ENCODE data around the gene NT5C2. TPM values are rescaled to one million over a fixed set of nuclear protein-coding genes. Genes with fewer than 3 reads are reported as not detected.

The NT5C2 gene
- total and polyA plus RNA-seq, 2 of the 8 experiments (the other 6 are each of a cell fraction or from before 2014, with no cell fraction given), result 35.2 to 106 TPM

DNA sequence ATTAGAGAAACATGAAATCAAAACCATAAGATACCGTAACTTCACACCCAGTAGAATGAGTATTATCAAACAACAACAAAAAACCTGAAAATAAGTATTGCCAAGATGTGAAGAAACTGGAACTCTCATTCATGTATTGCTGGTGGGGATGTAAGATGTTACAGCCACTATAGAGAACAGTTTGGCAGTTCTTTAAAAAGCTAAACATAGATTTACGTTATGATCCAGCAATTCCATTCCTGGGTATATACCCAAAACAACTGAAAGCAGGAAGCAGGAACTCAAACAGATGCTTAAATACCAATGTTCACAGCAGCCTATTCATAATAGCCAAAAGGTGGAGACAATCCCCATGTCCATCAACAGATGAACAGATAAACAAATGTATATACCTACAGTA, 72.5 kb downstream of the NT5C2 start (continued):
- TF ChIP-seq, protein P1, sequence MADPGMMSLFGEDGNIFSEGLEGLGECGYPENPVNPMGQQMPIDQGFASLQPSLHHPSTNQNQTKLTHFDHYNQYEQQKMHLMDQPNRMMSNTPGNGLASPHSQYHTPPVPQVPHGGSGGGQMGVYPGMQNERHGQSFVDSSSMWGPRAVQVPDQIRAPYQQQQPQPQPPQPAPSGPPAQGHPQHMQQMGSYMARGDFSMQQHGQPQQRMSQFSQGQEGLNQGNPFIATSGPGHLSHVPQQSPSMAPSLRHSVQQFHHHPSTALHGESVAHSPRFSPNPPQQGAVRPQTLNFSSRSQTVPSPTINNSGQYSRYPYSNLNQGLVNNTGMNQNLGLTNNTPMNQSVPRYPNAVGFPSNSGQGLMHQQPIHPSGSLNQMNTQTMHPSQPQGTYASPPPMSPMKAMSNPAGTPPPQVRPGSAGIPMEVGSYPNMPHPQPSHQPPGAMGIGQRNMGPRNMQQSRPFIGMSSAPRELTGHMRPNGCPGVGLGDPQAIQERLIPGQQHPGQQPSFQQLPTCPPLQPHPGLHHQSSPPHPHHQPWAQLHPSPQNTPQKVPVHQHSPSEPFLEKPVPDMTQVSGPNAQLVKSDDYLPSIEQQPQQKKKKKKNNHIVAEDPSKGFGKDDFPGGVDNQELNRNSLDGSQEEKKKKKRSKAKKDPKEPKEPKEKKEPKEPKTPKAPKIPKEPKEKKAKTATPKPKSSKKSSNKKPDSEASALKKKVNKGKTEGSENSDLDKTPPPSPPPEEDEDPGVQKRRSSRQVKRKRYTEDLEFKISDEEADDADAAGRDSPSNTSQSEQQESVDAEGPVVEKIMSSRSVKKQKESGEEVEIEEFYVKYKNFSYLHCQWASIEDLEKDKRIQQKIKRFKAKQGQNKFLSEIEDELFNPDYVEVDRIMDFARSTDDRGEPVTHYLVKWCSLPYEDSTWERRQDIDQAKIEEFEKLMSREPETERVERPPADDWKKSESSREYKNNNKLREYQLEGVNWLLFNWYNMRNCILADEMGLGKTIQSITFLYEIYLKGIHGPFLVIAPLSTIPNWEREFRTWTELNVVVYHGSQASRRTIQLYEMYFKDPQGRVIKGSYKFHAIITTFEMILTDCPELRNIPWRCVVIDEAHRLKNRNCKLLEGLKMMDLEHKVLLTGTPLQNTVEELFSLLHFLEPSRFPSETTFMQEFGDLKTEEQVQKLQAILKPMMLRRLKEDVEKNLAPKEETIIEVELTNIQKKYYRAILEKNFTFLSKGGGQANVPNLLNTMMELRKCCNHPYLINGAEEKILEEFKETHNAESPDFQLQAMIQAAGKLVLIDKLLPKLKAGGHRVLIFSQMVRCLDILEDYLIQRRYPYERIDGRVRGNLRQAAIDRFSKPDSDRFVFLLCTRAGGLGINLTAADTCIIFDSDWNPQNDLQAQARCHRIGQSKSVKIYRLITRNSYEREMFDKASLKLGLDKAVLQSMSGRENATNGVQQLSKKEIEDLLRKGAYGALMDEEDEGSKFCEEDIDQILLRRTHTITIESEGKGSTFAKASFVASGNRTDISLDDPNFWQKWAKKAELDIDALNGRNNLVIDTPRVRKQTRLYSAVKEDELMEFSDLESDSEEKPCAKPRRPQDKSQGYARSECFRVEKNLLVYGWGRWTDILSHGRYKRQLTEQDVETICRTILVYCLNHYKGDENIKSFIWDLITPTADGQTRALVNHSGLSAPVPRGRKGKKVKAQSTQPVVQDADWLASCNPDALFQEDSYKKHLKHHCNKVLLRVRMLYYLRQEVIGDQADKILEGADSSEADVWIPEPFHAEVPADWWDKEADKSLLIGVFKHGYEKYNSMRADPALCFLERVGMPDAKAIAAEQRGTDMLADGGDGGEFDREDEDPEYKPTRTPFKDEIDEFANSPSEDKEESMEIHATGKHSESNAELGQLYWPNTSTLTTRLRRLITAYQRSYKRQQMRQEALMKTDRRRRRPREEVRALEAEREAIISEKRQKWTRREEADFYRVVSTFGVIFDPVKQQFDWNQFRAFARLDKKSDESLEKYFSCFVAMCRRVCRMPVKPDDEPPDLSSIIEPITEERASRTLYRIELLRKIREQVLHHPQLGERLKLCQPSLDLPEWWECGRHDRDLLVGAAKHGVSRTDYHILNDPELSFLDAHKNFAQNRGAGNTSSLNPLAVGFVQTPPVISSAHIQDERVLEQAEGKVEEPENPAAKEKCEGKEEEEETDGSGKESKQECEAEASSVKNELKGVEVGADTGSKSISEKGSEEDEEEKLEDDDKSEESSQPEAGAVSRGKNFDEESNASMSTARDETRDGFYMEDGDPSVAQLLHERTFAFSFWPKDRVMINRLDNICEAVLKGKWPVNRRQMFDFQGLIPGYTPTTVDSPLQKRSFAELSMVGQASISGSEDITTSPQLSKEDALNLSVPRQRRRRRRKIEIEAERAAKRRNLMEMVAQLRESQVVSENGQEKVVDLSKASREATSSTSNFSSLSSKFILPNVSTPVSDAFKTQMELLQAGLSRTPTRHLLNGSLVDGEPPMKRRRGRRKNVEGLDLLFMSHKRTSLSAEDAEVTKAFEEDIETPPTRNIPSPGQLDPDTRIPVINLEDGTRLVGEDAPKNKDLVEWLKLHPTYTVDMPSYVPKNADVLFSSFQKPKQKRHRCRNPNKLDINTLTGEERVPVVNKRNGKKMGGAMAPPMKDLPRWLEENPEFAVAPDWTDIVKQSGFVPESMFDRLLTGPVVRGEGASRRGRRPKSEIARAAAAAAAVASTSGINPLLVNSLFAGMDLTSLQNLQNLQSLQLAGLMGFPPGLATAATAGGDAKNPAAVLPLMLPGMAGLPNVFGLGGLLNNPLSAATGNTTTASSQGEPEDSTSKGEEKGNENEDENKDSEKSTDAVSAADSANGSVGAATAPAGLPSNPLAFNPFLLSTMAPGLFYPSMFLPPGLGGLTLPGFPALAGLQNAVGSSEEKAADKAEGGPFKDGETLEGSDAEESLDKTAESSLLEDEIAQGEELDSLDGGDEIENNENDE (IDR thresholded peaks at IDR 0.05; ENCODE audit: insufficient replicate concordance, low read length), result no peak
- TF ChIP-seq, protein P2, sequence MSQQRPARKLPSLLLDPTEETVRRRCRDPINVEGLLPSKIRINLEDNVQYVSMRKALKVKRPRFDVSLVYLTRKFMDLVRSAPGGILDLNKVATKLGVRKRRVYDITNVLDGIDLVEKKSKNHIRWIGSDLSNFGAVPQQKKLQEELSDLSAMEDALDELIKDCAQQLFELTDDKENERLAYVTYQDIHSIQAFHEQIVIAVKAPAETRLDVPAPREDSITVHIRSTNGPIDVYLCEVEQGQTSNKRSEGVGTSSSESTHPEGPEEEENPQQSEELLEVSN (IDR thresholded peaks at IDR 0.05), result no peak
- TF ChIP-seq GABPA (IDR thresholded peaks at IDR 0.05; ENCODE audit: borderline replicate concordance, insufficient read depth, low read length) (no peak), TBP (IDR thresholded peaks at IDR 0.05; ENCODE audit: low read depth, low read length) (no peak), SP1 (IDR thresholded peaks at IDR 0.05; ENCODE audit: low read depth, low read length) (no peak)
